Astrocyte of the cerebellum (primary cell): ENCODE measurements around the gene BABAM1.

Experiments used
- DNase-seq: peaks from one replicate; pipeline ENCODE4 v3.0.0-alpha.2; 2011; ENCODE audit warnings: low read depth
- H3K4me3 ChIP-seq: 2 replicates; pipeline ENCODE4 v1.5.1; 2011; ENCODE audit warnings: mild to moderate bottlenecking, low read depth, low read length, moderate library complexity
- CTCF ChIP-seq: IDR thresholded peaks from 2 replicates; pipeline ENCODE4 v1.5.1; 2012; ENCODE audit warnings: low read length, low read depth, moderate library complexity, mild to moderate bottlenecking; ENCODE audit errors: missing control alignments
- in situ Hi-C: cut with HindIII; loops from 2 replicates; pipeline ENCODE4 v1.10.0; 2017; ENCODE audit warnings: low sequenced_read_pairs

The BABAM1 gene

GRCh38 chr19:17249887-17250548 is 17.2 kb upstream of the BABAM1 start:
- in situ Hi-C loops = loop anchor here (10.0 kb wide), 1 partner anchor 85 kb away; no protein-coding TSS in a partner anchor
- no peak for TF ChIP-seq CTCF
- DNase-seq = no peak
- no peak overlapping the region for H3K4me3 ChIP-seq

- in situ Hi-C loops = no loop called here
- no peak for TF ChIP-seq CTCF
- no peak for DNase-seq
- no peak overlapping the region for H3K4me3 ChIP-seq
Observed at GRCh38 chr19:17254636-17255035, 12.6 kb upstream of the BABAM1 start.

- in situ Hi-C loops = no loop called here
- no peak for TF ChIP-seq CTCF
- H3K4me3 ChIP-seq = no peak overlapping the region
Observed at GRCh38 chr19:17255150-17255621, 12.1 kb upstream of the BABAM1 start.

DNA sequence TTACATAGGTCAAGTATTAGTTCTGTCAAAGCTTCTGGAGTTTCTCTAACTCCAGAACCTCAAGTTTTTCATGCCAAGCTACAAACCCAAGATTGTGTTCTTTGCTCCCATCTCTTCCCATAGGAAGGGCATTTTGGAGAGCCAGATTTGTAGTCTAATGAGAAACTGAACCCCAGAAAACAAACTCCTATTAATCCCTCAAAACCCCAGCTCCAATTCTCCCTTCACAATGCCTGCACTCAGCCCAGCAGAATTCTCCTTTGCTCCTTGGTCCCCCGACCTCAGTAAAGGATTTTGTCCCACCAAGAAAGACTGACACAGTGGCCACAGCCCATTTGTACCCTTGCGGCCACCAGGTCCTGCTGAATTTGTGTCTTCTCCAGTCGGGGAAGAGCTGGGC is 11.1 kb upstream of the BABAM1 start:
- no peak for TF ChIP-seq CTCF
- H3K4me3 ChIP-seq = no peak overlapping the region
- in situ Hi-C loops = no loop called here
- no peak for DNase-seq

More at GRCh38 chr19:17255150-17255621, 12.1 kb upstream of the BABAM1 start:
- no peak for DNase-seq

GRCh38 chr19:17259118-17259780 is 8.0 kb upstream of the BABAM1 start:
- no peak overlapping the region for H3K4me3 ChIP-seq
- no peak for TF ChIP-seq CTCF
- in situ Hi-C loops = no loop called here
- no peak for DNase-seq

- no peak overlapping the region for H3K4me3 ChIP-seq
- no peak for TF ChIP-seq CTCF
- in situ Hi-C loops = no loop called here
- DNase-seq = no peak
Observed at GRCh38 chr19:17259934-17260333, 7.3 kb upstream of the BABAM1 start.
